ENCODE measurements around the gene FAM111A.

DNA sequence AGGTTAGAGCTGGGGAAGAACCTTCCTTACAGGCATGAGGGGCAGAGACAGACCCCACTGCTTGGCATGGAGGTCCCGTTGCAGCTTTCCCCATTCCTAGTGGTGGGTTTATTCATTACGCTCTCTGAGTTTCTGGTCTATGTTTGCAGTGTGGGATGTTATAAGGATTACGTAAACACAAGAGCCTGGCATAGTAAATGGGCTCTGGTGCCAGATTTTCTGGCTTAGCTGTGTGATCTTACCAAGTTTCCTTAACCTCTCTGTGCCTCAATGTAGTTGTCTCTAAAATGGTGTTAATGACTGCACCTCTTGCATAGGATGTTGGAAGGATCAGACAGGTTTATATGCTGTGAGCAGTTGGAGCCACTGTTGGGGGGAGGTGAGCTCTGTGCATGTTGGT lies 44.4 kb downstream of the FAM111A start:
- TF ChIP-seq, protein P1, sequence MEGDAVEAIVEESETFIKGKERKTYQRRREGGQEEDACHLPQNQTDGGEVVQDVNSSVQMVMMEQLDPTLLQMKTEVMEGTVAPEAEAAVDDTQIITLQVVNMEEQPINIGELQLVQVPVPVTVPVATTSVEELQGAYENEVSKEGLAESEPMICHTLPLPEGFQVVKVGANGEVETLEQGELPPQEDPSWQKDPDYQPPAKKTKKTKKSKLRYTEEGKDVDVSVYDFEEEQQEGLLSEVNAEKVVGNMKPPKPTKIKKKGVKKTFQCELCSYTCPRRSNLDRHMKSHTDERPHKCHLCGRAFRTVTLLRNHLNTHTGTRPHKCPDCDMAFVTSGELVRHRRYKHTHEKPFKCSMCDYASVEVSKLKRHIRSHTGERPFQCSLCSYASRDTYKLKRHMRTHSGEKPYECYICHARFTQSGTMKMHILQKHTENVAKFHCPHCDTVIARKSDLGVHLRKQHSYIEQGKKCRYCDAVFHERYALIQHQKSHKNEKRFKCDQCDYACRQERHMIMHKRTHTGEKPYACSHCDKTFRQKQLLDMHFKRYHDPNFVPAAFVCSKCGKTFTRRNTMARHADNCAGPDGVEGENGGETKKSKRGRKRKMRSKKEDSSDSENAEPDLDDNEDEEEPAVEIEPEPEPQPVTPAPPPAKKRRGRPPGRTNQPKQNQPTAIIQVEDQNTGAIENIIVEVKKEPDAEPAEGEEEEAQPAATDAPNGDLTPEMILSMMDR (conservative IDR thresholded peaks at IDR 0.05; ENCODE audit: low read depth, low read length) = no peak
- TF ChIP-seq EZH2 (IDR thresholded peaks at IDR 0.05; ENCODE audit: low read length, unreplicated experiment) = no peak

All from PC-3 (cell line).